Left colon (tissue), 2 donors: ENCODE data around the gene RHOT1. TPM values are rescaled to one million over a fixed set of nuclear protein-coding genes. Genes with fewer than 3 reads are reported as not detected.
"Not testable (repeated sequence)": the region's sequence is repeated elsewhere in the genome, so short reads cannot be mapped to it uniquely, and the experiment has no call there.

ENCODE experiments used
- ATAC-seq: fragments of 200-7000 bp; cut with Tn5 transposase; one replicate; pipeline ENCODE4 v1.9.1; 2020; ENCODE audit warnings: mild to moderate bottlenecking, moderate library complexity
- DNase-seq, 2 donors: peaks; one replicate each; pipeline ENCODE4 v3.0.0-alpha.2; 2020
- intact Hi-C, 2 donors: fragments of 100-400 bp; cut with DNase I in 1 of 2; cut with micrococcal nuclease in 1 of 2; formaldehyde crosslinking; loops; one replicate each; pipeline versions ENCODE4 v1.11.2 to v1.14.0; 2022; cut with DNase I, micrococcal nuclease
- total RNA-seq, 2 donors: library from RNA; stranded (reverse); fragmentation: NEBNext Ultra II Directional; extraction: Animal tissue kit (Norgen Biotek cat#: 25700); gene quantifications; one replicate each; pipeline ENCODE4 v1.2.1, GENCODE V29; 2021
- donor health status: DM: no; HTN: no; CAD: no.
- donor health status: DM: yes; HTN: yes; CAD: no.

Gene RHOT1
- total RNA-seq, 2 donors from 2014 or later = 23.0 to 23.1 TPM

GRCh38 chr17:32152130-32152529 lies 9.8 kb downstream of the RHOT1 start:
- intact Hi-C loops = no loop called here
- ATAC-seq (peak; percentile 97), DNase-seq (no peak)

- ATAC-seq (no peak), DNase-seq (no peak)
- intact Hi-C loops = no loop called here
These were observed 13.6 kb downstream of the RHOT1 start for GRCh38 chr17:32155896-32156295.

- intact Hi-C loops = no loop called here
- DNase-seq = no peak
- ATAC-seq = no peak
These were observed 14.4 kb downstream of the RHOT1 start for GRCh38 chr17:32156656-32157055.

GRCh38 chr17:32157225-32157624 lies 14.9 kb downstream of the RHOT1 start:
- ATAC-seq = no peak
- intact Hi-C loops = no loop called here
- no peak for DNase-seq

GRCh38 chr17:32158870-32159585 lies 16.7 kb downstream of the RHOT1 start:
- no peak for ATAC-seq
- intact Hi-C loops = no loop called here

GRCh38 chr17:32159586-32160438 lies 17.5 kb downstream of the RHOT1 start:
- intact Hi-C loops = no loop called here
- DNase-seq (no peak), ATAC-seq (no peak)

More at GRCh38 chr17:32158870-32159585, 16.7 kb downstream of the RHOT1 start:
- DNase-seq = no peak

- no peak for ATAC-seq
- intact Hi-C loops = no loop called here
- DNase-seq = no peak
These were observed 18.2 kb downstream of the RHOT1 start for GRCh38 chr17:32160526-32160925.

- intact Hi-C loops = no loop called here
- DNase-seq = no peak
- ATAC-seq = no peak
These were observed 18.7 kb downstream of the RHOT1 start for GRCh38 chr17:32161029-32161428.

GRCh38 chr17:32161506-32162365 lies 19.4 kb downstream of the RHOT1 start:
- intact Hi-C loops = no loop called here
- DNase-seq (no peak), ATAC-seq (peak; percentile 91)

GRCh38 chr17:32174889-32175288 lies 32.6 kb downstream of the RHOT1 start:
- no peak for DNase-seq
- intact Hi-C loops = no loop called here
- ATAC-seq = no peak

- ATAC-seq, intact Hi-C loops, DNase-seq: not testable (repeated sequence)
These were observed 36.4 kb downstream of the RHOT1 start for GRCh38 chr17:32178679-32179078.

- not testable (repeated sequence) for ATAC-seq, DNase-seq
These were observed 36.8 kb downstream of the RHOT1 start for GRCh38 chr17:32179103-32179502.

GRCh38 chr17:32179526-32179925 lies 37.2 kb downstream of the RHOT1 start:
- ATAC-seq, intact Hi-C loops: not testable (repeated sequence)

More at GRCh38 chr17:32179103-32179502, 36.8 kb downstream of the RHOT1 start:
- intact Hi-C loops = not testable (repeated sequence)

GRCh38 chr17:32180262-32180661 lies 38.0 kb downstream of the RHOT1 start:
- DNase-seq, ATAC-seq, intact Hi-C loops: not testable (repeated sequence)

More at GRCh38 chr17:32179526-32179925, 37.2 kb downstream of the RHOT1 start:
- not testable (repeated sequence) for DNase-seq

GRCh38 chr17:32185875-32186274 lies 43.6 kb downstream of the RHOT1 start:
- DNase-seq (no peak), ATAC-seq (no peak)
- intact Hi-C loops = no loop called here

- intact Hi-C loops = no loop called here
- DNase-seq (no peak), ATAC-seq (no peak)
These were observed 45.0 kb downstream of the RHOT1 start for GRCh38 chr17:32187271-32187670.

GRCh38 chr17:32189343-32189742 lies 47.0 kb downstream of the RHOT1 start:
- intact Hi-C loops = no loop called here
- ATAC-seq = no peak
- no peak for DNase-seq

GRCh38 chr17:32191306-32191705 lies 49.0 kb downstream of the RHOT1 start:
- ATAC-seq = no peak

GRCh38 chr17:32192379-32192778 lies 50.1 kb downstream of the RHOT1 start:
- intact Hi-C loops = no loop called here
- no peak for ATAC-seq
- no peak for DNase-seq

More at GRCh38 chr17:32191306-32191705, 49.0 kb downstream of the RHOT1 start:
- DNase-seq = no peak
- intact Hi-C loops = no loop called here
